Fibroblast of villous mesenchyme (primary cell): Measurements from ENCODE around the gene KANSL1L. TPM values are rescaled to one million over a fixed set of nuclear protein-coding genes. Genes with fewer than 3 reads are reported as not detected.

Experiments
- DNase-seq: peaks from one replicate; pipeline ENCODE4 v3.0.0-alpha.2; 2010; ENCODE audit warnings: low read depth
- H3K4me3 ChIP-seq: 2 replicates; pipeline ENCODE4 v1.5.1; 2011; ENCODE audit warnings: low read depth, mild to moderate bottlenecking, low read length
- CTCF ChIP-seq: IDR thresholded peaks from 2 replicates; pipeline ENCODE4 v1.5.1; 2012; ENCODE audit warnings: low read depth, mild to moderate bottlenecking, low read length; ENCODE audit not compliant: insufficient read depth
- total RNA-seq: library from RNA; depleted of rRNA; stranded (reverse); fragments of >200 nt; gene quantifications from 2 replicates; pipeline ENCODE4 v1.2.3, GENCODE V29; 2012

The KANSL1L gene
- total RNA-seq, 1 donor, result 28.1 TPM

- no peak for TF ChIP-seq CTCF
- DNase-seq, result no peak
Observed at GRCh38 chr2:210027608-210028007, 143.6 kb downstream of the KANSL1L start.

GRCh38 chr2:210022824-210023223 lies 148.4 kb downstream of the KANSL1L start:
- DNase-seq, result no peak
- no peak overlapping the region for H3K4me3 ChIP-seq
- TF ChIP-seq CTCF, result no peak

More at GRCh38 chr2:210027608-210028007, 143.6 kb downstream of the KANSL1L start:
- H3K4me3 ChIP-seq, result no peak overlapping the region

- H3K4me3 ChIP-seq, result no peak overlapping the region
- no peak for TF ChIP-seq CTCF
- DNase-seq, result no peak
Observed at GRCh38 chr2:210020138-210020537, 151.1 kb downstream of the KANSL1L start.

- TF ChIP-seq CTCF, result no peak
- peak; percentile 12 for DNase-seq
- no peak overlapping the region for H3K4me3 ChIP-seq
Observed at GRCh38 chr2:210009896-210010295, 161.3 kb downstream of the KANSL1L start.

- H3K4me3 ChIP-seq, result no peak overlapping the region
- DNase-seq, result no peak
- TF ChIP-seq CTCF, result no peak
Observed at GRCh38 chr2:210009126-210009525, 162.1 kb downstream of the KANSL1L start.

- peak; percentile 3 for DNase-seq
- no peak for TF ChIP-seq CTCF
- H3K4me3 ChIP-seq, result no peak overlapping the region
Observed at GRCh38 chr2:210007895-210008294, 163.3 kb downstream of the KANSL1L start.

- H3K4me3 ChIP-seq, result no peak overlapping the region
- no peak for DNase-seq
Observed at GRCh38 chr2:210004881-210005280, 166.3 kb downstream of the KANSL1L start.

More at GRCh38 chr2:210004881-210005280, 166.3 kb downstream of the KANSL1L start:
- no peak for TF ChIP-seq CTCF
